HepG2 (cell line): ENCODE data around the gene GABRR2. TPM values are rescaled to one million over a fixed set of nuclear protein-coding genes. Genes with fewer than 3 reads are reported as not detected.
A peak's percentile ranks its signal among the peaks of the same experiment; 100 is the strongest.

Source experiments
- CBX5 ChIP-seq: sonication (generic); formaldehyde crosslinking; IDR thresholded peaks from 2 replicates; pipeline ENCODE4 v1.4.0; 2020; ENCODE audit warnings: missing genetic modification reagents, borderline replicate concordance
- CHD4 ChIP-seq: fragments of 200-600 bp; sonication (generic); IDR thresholded peaks from 2 replicates; pipeline ENCODE4 v1.7.0; 2017; ENCODE audit warnings: mild to moderate bottlenecking, low read length, borderline replicate concordance
- FOXC1 ChIP-seq: sonication (generic); formaldehyde crosslinking; IDR thresholded peaks from 2 replicates; pipeline ENCODE4 v1.8.0; 2022; ENCODE audit warnings: mild to moderate bottlenecking, missing genetic modification reagents, borderline replicate concordance
- MED13 ChIP-seq: sonication (generic); formaldehyde crosslinking; IDR thresholded peaks from 2 replicates; pipeline ENCODE4 v1.5.0; 2020; ENCODE audit warnings: missing genetic modification reagents
- NKX3-1 ChIP-seq: sonication (generic); formaldehyde crosslinking; IDR thresholded peaks from 2 replicates; pipeline ENCODE4 v1.5.0; 2020; ENCODE audit warnings: missing genetic modification reagents
- PAX8 ChIP-seq: sonication (generic); formaldehyde crosslinking; IDR thresholded peaks from 2 replicates; pipeline ENCODE4 v1.8.0; 2022; ENCODE audit warnings: mild to moderate bottlenecking, missing genetic modification reagents, borderline replicate concordance
- RERE ChIP-seq: IDR thresholded peaks from 2 replicates; pipeline ENCODE4 v1.6.1; 2016; ENCODE audit warnings: low read depth, missing genetic modification reagents, missing compliant biosample characterization
- SRSF1 ChIP-seq: fragments of 200-400 bp; formaldehyde crosslinking; optimal IDR thresholded peaks from 2 replicates; pipeline ENCODE3; 2017; ENCODE audit warnings: mild to moderate bottlenecking, low read depth, low read length, moderate library complexity
- THAP8 ChIP-seq: sonication (generic); formaldehyde crosslinking; IDR thresholded peaks from 2 replicates; pipeline ENCODE4 v1.5.1; 2020; ENCODE audit warnings: missing genetic modification reagents, mild to moderate bottlenecking, borderline replicate concordance
- ZBTB26 ChIP-seq: IDR thresholded peaks from 2 replicates; pipeline ENCODE4 v1.6.1; 2016; ENCODE audit warnings: missing compliant biosample characterization, missing genetic modification reagents, borderline replicate concordance
- ZNF124 ChIP-seq: sonication (generic); formaldehyde crosslinking; IDR thresholded peaks from 2 replicates; pipeline ENCODE4 v1.4.0; 2020; ENCODE audit warnings: missing genetic modification reagents
- ZNF354B ChIP-seq: sonication (generic); formaldehyde crosslinking; IDR thresholded peaks from 2 replicates; pipeline ENCODE4 v1.8.0; 2022; ENCODE audit warnings: mild to moderate bottlenecking, missing genetic modification reagents
- ZNF362 ChIP-seq: sonication (generic); formaldehyde crosslinking; IDR thresholded peaks from 2 replicates; pipeline ENCODE4 v1.4.0; 2020; ENCODE audit warnings: missing genetic modification reagents, mild to moderate bottlenecking, borderline replicate concordance
- ZNF512B ChIP-seq: sonication (generic); formaldehyde crosslinking; IDR thresholded peaks from 2 replicates; pipeline ENCODE4 v1.5.1; 2020; ENCODE audit warnings: missing genetic modification reagents, mild to moderate bottlenecking, borderline replicate concordance
- ZSCAN12 ChIP-seq: sonication (generic); formaldehyde crosslinking; IDR thresholded peaks from 2 replicates; pipeline ENCODE4 v1.9.0; 2021; ENCODE audit warnings: mild to moderate bottlenecking, missing genetic modification reagents
- ZSCAN29 ChIP-seq: sonication (generic); formaldehyde crosslinking; conservative IDR thresholded peaks from 2 replicates; pipeline ENCODE4 v1.4.0; 2020; ENCODE audit warnings: mild to moderate bottlenecking, missing genetic modification reagents
- polyA plus RNA-seq, 8 experiments: library from polyadenylated mRNA; depleted of rRNA in 3 of 8; stranded (reverse) in 7 of 8; unstranded in 1 of 8; fragments of >200 nt; fragmentation: Illumina TruSeq in 4 of 8; extraction: Trizol in 4 of 8; gene quantifications; 2 replicates each; pipeline versions ENCODE4 v1.2.1 to v1.2.3, GENCODE V29; 2011 to 2016; ENCODE audit warnings: low read depth in 4 of 8, missing spikeins in 1 of 8, mixed read lengths in 1 of 8; ENCODE audit not compliant: insufficient read depth in 1 of 8
- total RNA-seq, 5 experiments: library from RNA; depleted of rRNA; stranded (reverse); fragments of >200 nt; fragmentation: Illumina TruSeq; extraction: Trizol; gene quantifications; 2 replicates each; pipeline ENCODE4 v1.2.3, GENCODE V29; 2016; ENCODE audit warnings: low read depth in 1 of 5

The GABRR2 gene
- total and polyA plus RNA-seq, 2 of the 13 experiments (the other 11 are each of a cell fraction or from before 2014, with no cell fraction given), result 0.13 TPM; not detected in 1

GRCh38 chr6:89352278-89353117 is 37.4 kb upstream of the GABRR2 start, which contains the start of gene UBE2J1 (continued):
- TF ChIP-seq PAX8 (CRISPR knock-in tag), result peak; percentile 77; the same call in 1 of the 2 replicates
- TF ChIP-seq CBX5, result no peak
- TF ChIP-seq CHD4, result no peak
- TF ChIP-seq MED13 (CRISPR knock-in tag), result no peak
- no peak; the same call in 1 of the 2 replicates for TF ChIP-seq ZNF124
- TF ChIP-seq ZBTB26 (CRISPR knock-in tag), result no peak
- TF ChIP-seq ZNF512B (CRISPR knock-in tag), result no peak
- TF ChIP-seq ZNF362 (CRISPR knock-in tag), result no peak
- TF ChIP-seq FOXC1 (CRISPR knock-in tag), result peak; percentile 72; the same call in 1 of the 2 replicates
- TF ChIP-seq SRSF1, result peak; percentile 20
- no peak for TF ChIP-seq ZNF354B (CRISPR knock-in tag)
- TF ChIP-seq NKX3-1 (CRISPR knock-in tag), result no peak; the same call in 1 of the 2 replicates
- peak; percentile 71; the same call in 1 of the 2 replicates for TF ChIP-seq ZSCAN29 (CRISPR knock-in tag)
- no peak for TF ChIP-seq THAP8 (CRISPR knock-in tag)
- 0 out of 2 replicates have a peak, but pooled peaks have one; percentile 14 for TF ChIP-seq RERE
- TF ChIP-seq ZSCAN12, result no peak
